Activated T-cell treated with anti-CD3 and anti-CD28 coated beads for 4 hours (primary cell): ENCODE data around the gene EIF3A.
"Not testable (repeated sequence)": the region's sequence is repeated elsewhere in the genome, so short reads cannot be mapped to it uniquely, and the experiment has no call there.

Experiments used
- DNase-seq: peaks from one replicate; pipeline ENCODE4 v3.0.0-alpha.2; 2020

Gene EIF3A

GRCh38 chr10:119042169-119042568 is 38.4 kb downstream of the EIF3A start:
- no peak for DNase-seq

- DNase-seq = no peak
Measured at GRCh38 chr10:119041326-119041725, 39.3 kb downstream of the EIF3A start.

GRCh38 chr10:119039161-119039560 is 41.5 kb downstream of the EIF3A start:
- DNase-seq = no peak

DNA sequence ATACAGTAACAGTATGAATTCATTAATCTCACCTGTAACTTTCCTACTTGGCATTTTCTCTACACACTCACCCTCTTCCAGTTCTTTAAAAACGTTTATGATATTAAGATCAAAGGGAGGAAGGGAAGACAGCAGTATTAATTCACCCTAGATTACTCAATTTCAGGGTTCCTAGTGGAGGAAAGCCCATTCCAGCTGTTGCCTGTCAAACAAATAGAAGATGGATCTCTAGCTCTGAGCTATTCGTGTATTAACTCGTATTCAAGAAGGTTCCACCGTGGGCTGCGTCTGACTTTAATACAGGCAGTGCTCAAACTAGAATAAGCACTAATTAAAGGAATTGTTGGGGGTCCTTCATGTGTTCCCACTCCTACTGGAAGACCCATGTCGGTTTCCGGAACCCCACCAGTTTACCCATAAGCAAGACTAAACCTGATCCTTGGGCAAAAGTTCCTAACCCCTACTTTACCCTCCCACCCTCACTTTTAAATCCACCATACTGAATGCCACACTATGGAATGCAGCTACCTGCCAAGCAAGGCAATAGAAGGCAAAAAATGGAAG is 49.0 kb downstream of the EIF3A start:
- no peak for DNase-seq

GRCh38 chr10:119030421-119031250 is 50.0 kb downstream of the EIF3A start:
- peak; percentile 31 for DNase-seq

GRCh38 chr10:119029613-119030420 is 50.8 kb downstream of the EIF3A start, which contains the start of gene NANOS1:
NANOS1 (plus strand) TSS chr10:119029714; CDS start chr10:119029802, 88 bp downstream.
- DNase-seq = no peak

DNA sequence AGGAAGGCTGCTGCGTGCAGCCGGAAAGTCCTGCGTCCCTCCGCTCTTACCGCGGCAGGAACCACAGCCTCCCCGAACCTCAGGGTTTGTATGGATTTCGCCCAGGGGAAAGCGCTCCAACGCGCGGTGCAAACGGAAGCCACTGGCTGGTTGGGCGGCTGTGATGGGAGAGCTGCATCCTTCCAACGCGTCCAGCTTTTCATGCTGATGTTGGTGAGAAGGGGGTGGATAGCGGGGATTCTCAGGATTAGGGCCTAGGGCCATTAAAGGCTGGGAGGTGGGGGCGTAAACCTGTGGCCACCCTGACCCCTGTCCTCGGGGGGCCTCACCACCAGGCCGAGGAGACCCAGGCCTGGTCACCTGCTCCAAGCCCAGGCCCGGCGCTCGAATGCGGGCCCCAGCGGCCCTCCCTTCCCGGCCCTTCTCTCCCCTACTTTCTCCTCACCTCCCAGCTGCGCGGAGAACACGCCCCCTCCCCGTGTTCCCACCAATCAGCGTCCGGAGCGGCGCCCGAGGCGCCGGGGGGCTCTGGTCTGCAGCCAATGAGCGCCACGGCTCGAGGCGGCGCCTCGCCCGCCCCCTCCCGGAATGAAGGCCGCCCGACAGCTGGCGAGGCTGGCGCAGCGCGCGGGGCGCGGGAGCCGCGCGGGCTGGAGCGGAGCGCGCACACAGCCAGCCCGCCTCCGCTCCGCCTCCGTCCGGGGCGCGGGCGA is 51.6 kb downstream of the EIF3A start:
- DNase-seq = peak; percentile 72

DNA sequence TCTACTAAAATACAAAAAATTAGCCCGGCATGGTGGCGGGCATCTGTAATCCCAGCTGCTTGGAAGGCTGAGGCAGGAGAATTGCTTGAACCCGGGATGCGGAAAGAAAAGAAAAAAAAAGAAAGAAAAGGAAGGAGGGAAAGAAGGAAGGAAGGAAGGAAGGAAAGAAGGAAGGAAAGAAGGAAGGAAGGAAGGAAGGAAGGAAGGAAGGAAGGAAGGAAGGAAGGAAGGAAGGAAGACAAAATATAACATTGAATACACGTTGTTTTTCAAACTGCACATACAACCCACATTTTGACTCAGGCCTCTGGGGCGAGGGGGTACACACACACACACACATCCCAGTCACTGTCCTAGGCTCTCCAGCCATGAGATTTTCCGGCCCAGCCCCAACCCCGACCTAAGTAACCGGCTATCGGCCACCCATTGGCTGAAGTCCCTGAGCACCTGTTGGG is 52.1 kb downstream of the EIF3A start:
- DNase-seq = not testable (repeated sequence)

DNA sequence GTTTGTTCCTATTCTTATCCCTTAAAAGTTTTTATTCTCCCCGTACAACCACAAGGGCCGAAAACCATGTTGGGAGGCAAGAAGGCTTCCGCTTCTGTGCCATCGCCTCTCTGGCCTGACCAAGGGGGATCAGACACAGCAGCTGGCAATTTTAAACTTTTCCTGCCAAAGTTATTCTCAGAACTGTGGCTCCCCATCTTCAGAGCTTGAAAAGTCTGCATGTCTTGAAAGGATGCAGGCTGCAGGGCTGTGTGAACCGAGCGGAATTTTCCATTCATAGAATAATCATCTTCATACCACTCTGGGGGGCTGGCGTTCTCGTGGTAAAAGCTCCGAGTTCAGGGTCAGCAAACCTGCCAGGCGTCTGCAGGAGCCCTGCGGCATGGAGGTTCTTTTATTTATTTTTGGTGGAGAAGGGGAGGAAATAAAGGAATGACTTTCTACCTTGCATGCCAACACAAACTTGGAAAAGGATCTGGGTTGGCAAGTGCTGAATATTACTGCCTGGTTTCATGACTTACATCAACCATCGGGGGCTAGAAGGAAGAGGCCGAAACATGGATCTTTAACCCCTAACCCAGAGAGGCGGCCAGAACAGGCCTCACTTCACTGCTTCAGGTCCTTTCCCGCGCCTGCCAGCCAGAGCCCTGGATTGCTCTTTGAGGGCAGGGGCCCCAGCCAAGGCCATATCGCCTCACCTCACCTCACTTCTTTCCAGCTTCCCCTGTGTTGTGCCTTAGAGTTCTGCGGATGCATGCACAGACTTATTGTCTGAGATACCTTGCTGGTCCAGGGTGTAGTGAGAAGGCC is 54.1 kb downstream of the EIF3A start:
- DNase-seq = no peak

DNA sequence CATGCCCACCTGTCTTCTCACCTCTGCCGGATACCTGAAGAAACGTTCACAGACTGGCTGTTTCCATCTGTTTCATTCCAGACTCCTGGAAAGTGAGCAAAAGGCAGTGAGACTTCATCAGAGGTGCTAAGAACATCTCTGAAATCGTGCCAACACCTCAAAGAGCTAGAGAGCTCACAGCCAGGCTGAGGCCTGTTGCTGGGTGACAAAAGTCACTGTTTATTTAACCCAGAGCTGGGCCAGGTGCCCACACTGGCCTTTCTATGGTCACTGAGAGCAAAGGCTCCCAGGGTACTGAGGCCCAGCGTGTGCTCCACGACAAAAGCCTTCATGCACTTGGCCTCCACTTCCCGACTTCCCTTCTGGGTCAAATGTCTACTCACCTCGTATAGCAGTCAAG is 54.8 kb downstream of the EIF3A start:
- no peak for DNase-seq

DNA sequence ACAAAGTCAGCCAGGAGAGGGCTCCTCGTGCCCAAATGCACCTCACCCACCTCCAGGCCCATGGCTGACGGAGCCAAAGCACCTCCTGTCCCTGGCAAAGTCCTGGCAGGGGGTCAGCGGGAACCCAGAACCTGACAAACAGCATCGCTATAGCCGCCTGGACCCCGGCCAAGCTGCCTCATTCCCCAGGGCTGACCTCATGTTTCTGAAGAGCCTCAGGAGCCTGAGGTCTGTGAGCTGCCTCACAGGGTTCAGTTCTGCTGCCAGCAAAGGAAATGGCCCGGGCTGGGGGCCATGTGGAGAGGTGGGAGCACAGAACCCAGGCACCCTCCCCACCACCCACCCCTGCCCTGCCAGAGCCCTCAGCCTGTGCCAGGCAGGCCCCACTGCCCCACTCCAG is 55.3 kb downstream of the EIF3A start:
- DNase-seq = no peak

- DNase-seq = no peak
Measured at GRCh38 chr10:119024882-119025281, 55.7 kb downstream of the EIF3A start.

- no peak for DNase-seq
Measured at GRCh38 chr10:119023553-119023868, 57.1 kb downstream of the EIF3A start.

DNA sequence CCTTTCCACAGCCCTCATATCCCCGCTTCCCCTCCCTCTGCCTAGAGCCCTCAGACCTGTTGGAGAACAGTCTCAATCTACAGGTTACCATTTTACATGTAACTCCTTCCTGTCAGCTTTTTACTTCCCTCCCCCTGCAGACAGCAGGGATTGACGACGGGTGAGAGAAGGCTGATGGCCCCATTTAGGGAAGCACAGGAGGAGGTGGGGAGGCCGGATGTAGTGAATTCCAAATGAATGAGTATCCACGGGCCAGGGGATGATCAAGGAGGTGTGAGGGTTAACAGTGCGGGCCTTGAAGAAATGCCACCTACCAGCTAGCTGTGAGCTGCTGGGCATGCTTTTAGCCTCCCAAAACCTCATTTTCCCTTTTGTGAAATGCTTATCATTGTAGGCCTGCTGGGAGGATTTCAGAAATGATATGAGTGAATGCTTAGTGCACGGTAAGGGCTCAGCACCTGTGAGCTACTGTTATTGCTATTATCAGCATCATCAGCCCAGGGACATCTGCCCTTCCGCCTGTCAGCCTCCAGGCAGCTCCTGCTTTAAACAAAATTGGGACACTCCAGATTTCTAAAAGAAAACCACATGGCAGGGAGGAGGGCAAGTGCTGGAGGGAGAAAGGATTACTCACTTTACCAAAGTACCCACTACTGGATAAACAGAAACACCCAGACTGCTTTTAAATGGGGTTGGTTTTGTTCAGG is 57.6 kb downstream of the EIF3A start:
- DNase-seq = no peak

GRCh38 chr10:119020627-119020946 is 60.0 kb downstream of the EIF3A start:
- DNase-seq = no peak

DNA sequence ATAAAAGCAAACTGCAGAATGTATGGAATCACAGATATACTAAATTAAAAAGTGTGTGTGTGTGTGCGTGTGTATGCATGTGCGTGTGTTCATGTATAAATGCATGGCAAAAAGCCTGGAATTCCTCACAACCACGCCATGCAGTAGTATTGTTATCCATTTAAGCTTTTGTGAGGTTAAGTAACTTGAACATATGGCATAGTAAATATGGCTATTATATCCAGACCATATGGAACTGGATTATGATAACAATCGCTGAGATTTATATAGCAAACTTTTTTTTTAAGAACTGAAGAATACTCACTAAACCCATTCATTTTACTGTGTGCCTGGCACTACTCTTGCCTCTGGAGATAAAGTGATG is 73.4 kb downstream of the EIF3A start:
- DNase-seq = no peak

DNA sequence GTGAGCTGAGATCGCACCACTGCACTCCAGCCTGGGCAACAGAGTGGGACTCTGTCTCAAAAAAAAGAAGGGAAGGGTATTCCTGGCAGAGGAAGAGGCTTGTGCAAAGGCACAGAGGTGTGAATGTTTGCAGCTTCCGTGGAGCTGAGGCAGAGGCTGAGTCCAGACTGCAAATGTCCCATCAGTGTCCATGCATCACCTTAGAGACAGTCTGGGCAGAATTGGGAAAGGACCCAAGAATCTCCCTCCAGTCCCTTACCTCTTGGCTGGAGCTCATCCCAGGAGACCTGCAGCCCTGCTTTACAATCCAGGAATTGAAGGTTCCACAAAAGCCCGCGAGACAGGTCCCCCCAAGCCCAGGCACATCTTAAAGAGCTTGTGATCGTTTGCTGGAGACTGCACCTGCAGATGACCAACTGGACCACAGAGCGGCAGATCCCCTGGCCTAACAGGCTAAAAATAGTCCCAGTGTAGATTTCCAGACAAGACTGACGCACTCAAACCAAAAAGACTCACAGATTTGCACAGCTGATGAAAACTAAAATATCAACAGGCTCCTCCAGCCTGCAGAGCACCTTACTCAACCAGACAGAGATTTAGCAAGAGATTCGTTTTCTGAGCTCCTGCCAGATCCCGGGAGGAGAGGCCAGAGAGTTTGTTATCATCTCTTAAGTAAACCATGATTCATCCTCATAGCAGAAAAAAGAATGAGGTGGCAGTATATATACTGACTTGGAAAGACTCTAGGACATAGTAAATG is 74.0 kb downstream of the EIF3A start:
- no peak for DNase-seq

- DNase-seq = no peak
Measured at GRCh38 chr10:119005362-119006043, 75.1 kb downstream of the EIF3A start.

- no peak for DNase-seq
Measured at GRCh38 chr10:119003572-119004289, 76.9 kb downstream of the EIF3A start.
